Mucosa of stomach (tissue), 1 donor: ENCODE results near the gene RSPO4.

ENCODE experiments used
- H3K27me3 ChIP-seq: one replicate; pipeline ENCODE4 v1.7.0; 2013; ENCODE audit warnings: mild to moderate bottlenecking, low read length; ENCODE audit not compliant: control insufficient read depth, insufficient read depth
- H3K36me3 ChIP-seq: one replicate; pipeline ENCODE4 v1.7.0; 2013; ENCODE audit warnings: low read length; ENCODE audit not compliant: control insufficient read depth, insufficient read depth
- H3K4me1 ChIP-seq: one replicate; pipeline ENCODE4 v1.7.0; 2013; ENCODE audit warnings: mild to moderate bottlenecking, low read length; ENCODE audit not compliant: control insufficient read depth, insufficient read depth
- H3K4me3 ChIP-seq: one replicate; pipeline ENCODE4 v1.7.0; 2013; ENCODE audit warnings: low read length
- H3K9ac ChIP-seq: one replicate; pipeline ENCODE4 v1.7.0; 2013; ENCODE audit warnings: mild to moderate bottlenecking, low read length, moderate library complexity
- H3K9me3 ChIP-seq: one replicate; pipeline ENCODE4 v1.7.0; 2013; ENCODE audit warnings: mild to moderate bottlenecking, low read length, moderate library complexity; ENCODE audit not compliant: control insufficient read depth
- donor health status: Pancreatic carcinoma.

Gene RSPO4

DNA sequence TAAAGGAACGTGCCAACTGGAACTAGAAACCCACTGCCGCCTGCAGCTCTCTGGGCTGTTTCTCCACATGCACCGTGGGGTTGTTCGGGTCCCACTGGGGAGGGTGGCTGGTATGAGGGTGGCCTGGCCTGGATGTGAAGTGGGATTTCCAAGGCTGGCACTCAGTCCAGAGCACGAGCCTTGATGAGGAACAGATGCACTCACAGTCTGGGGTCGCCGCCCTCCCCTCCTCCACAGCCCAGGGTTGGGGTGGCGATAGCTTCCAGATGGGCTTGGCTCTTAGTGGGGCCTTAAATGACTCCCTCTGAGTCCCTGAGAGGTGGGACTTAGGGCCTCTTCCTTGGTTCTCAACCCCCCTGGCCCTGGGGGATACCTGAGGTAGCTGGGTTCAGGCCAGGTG, 55.3 kb downstream of the RSPO4 start:
- Histone ChIP-seq H3K36me3 (no peaks in the 10 kb centered on the region), H3K27me3 (peaks cover 7% of the 10 kb centered on the region), H3K4me3 (no peak overlapping the region), H3K9ac (no peak overlapping the region), H3K9me3 (no peaks in the 10 kb centered on the region), H3K4me1 (peaks cover 14% of the 10 kb centered on the region)

DNA sequence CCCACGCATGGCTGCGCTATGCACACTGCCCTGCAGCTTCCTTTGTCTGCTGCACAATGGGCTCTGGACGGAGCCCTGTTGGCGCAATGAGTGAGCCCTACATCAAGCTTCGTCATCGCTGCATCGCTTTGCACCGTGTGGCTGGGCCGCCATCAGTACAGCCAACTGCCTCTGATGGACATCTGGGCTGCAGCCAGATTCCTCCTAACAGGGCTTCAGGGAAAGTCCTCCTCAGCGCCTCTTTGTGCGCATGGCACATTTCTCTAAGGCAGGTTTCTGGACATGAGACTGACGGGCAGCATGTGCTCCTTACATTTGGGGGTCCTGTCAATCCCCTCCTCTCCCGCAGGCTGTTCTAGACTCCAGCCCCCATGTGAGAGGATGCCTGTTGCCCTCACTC, 56.3 kb downstream of the RSPO4 start:
- H3K9ac ChIP-seq, result no peak overlapping the region
- no peaks in the 10 kb centered on the region for H3K9me3 ChIP-seq
- H3K4me3 ChIP-seq, result no peak overlapping the region
- H3K27me3 ChIP-seq, result peaks cover 7% of the 10 kb centered on the region
- H3K4me1 ChIP-seq, result peaks cover 14% of the 10 kb centered on the region
- no peaks in the 10 kb centered on the region for H3K36me3 ChIP-seq

DNA sequence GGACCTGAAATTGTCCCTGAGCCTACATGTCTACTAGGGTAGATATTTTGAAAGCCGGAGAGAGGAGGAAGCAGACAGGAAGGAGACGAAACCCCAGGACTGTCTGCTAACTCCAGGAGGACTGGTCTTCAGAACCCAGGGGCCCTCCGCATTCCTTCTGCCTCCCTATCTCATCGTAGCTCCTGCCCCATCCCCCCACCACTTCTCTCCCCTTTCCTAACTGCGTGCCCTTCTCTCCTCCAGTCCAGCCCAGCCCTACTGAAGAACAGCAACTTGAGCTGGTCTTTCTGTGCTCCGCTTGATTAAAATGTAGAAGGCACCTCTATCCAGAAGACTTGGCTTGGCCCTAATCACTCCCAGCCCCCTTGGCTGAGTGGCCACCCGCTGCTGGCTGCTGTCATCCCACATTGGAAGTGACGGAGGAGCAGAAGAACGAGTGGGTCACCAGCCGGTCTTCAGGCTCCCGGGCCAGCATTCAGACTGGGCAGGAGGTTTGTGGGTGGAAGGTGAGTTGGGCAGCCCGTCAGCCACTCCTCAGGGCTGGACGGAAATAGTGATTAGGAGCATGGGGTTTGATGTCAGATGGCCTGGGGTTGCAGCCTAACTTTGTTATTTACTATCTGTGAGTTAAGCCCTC, 57.2 kb downstream of the RSPO4 start:
- peaks cover 14% of the 10 kb centered on the region for H3K4me1 ChIP-seq
- H3K9me3 ChIP-seq, result no peaks in the 10 kb centered on the region
- H3K9ac ChIP-seq, result no peak overlapping the region
- H3K36me3 ChIP-seq, result no peaks in the 10 kb centered on the region
- no peak overlapping the region for H3K4me3 ChIP-seq
- peaks cover 4% of the 10 kb centered on the region for H3K27me3 ChIP-seq

DNA sequence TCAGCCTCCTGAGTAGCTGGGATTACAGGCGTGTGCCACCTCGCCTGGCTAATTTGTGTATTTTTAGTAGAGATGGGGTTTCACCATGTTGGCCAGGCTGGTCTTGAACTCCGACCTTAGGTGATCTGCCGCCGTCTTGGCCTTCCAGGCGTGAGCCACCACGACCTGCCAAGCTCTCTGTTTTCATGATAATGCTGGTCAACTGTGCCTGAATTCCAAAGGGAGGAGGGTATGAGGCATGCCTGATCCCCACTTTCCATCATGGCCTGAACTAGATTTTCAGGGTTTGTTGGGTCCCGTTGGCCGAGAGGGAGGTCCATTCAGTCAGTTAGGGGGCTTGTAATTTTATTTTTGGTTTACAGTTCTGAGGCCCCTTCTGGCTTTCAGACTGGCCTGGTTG, 58.0 kb downstream of the RSPO4 start:
- H3K4me3 ChIP-seq, result no peak overlapping the region
- H3K9me3 ChIP-seq, result no peaks in the 10 kb centered on the region
- H3K36me3 ChIP-seq, result no peaks in the 10 kb centered on the region

DNA sequence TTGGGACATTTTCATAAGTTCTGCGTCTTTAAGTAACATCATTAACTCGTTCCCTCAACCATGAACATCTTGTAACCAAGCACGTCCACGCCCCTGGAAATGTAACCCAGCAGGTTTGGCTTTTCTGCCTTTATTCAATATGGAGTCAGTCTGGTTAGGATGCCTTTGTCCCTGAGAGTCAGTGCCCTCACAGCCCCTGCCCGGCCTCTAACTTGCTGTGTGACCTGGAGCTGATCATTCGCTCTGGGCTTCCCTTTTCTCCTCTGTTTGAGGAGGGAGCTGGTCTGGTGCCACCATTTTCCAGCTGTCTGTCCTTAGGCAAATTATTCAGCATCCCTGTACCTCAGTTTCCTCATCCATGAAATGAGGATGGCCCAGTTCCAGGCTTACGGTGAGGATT, 59.5 kb downstream of the RSPO4 start:
- no peak overlapping the region for H3K9ac ChIP-seq
- H3K36me3 ChIP-seq, result no peaks in the 10 kb centered on the region
- H3K4me1 ChIP-seq, result peaks cover 14% of the 10 kb centered on the region
- H3K4me3 ChIP-seq, result no peak overlapping the region
- H3K27me3 ChIP-seq, result peaks cover 4% of the 10 kb centered on the region
- no peaks in the 10 kb centered on the region for H3K9me3 ChIP-seq

More for the DNA sequence above, 58.0 kb downstream of the RSPO4 start:
- peaks cover 4% of the 10 kb centered on the region for H3K27me3 ChIP-seq
- H3K4me1 ChIP-seq, result peaks cover 14% of the 10 kb centered on the region
- H3K9ac ChIP-seq, result no peak overlapping the region

- H3K4me3 ChIP-seq, result no peak overlapping the region
- H3K9ac ChIP-seq, result no peak overlapping the region
- H3K9me3 ChIP-seq, result no peaks in the 10 kb centered on the region
- H3K36me3 ChIP-seq, result no peaks in the 10 kb centered on the region
- peaks cover 14% of the 10 kb centered on the region for H3K4me1 ChIP-seq
- peaks cover 1% of the 10 kb centered on the region for H3K27me3 ChIP-seq
These were observed 61.2 kb downstream of the RSPO4 start for GRCh38 chr20:940926-941325.

GRCh38 chr20:939606-940005, 62.5 kb downstream of the RSPO4 start:
- H3K9me3 ChIP-seq, result no peaks in the 10 kb centered on the region
- H3K4me1 ChIP-seq, result peaks cover 5% of the 10 kb centered on the region
- H3K36me3 ChIP-seq, result no peaks in the 10 kb centered on the region
- no peaks in the 10 kb centered on the region for H3K27me3 ChIP-seq
- H3K4me3 ChIP-seq, result no peak overlapping the region
- H3K9ac ChIP-seq, result no peak overlapping the region

GRCh38 chr20:934186-934840, 67.8 kb downstream of the RSPO4 start:
- H3K36me3 ChIP-seq, result no peaks in the 10 kb centered on the region
- H3K9me3 ChIP-seq, result no peaks in the 10 kb centered on the region
- peaks cover 9% of the 10 kb centered on the region for H3K4me1 ChIP-seq
- no peak overlapping the region for H3K9ac ChIP-seq
- no peaks in the 10 kb centered on the region for H3K27me3 ChIP-seq
- H3K4me3 ChIP-seq, result no peak overlapping the region

DNA sequence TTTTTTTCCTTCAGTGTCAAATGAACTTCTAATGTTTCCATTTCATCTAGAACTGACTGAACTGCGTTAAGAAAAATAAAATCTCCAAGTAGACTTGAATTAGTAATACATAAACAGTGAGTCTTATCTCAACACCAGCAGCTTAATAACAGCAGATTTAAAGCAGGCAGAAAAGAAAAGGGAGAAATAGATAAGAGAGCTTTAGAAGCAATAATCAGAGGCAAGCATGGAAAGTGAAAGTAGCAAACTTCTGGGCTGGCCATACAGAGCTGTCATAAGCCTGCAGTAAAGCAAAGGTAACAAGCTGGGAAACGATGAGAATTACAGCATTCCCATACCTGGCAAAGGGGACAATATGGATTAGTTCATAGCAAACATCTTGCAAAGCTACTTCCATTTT, 69.1 kb downstream of the RSPO4 start:
- Histone ChIP-seq H3K4me3 (no peak overlapping the region), H3K36me3 (no peaks in the 10 kb centered on the region), H3K9ac (no peak overlapping the region), H3K27me3 (no peaks in the 10 kb centered on the region), H3K9me3 (no peaks in the 10 kb centered on the region), H3K4me1 (peaks cover 9% of the 10 kb centered on the region)

- peaks cover 9% of the 10 kb centered on the region for H3K4me1 ChIP-seq
- no peaks in the 10 kb centered on the region for H3K9me3 ChIP-seq
- no peak overlapping the region for H3K4me3 ChIP-seq
- no peaks in the 10 kb centered on the region for H3K36me3 ChIP-seq
- H3K9ac ChIP-seq, result no peak overlapping the region
- no peaks in the 10 kb centered on the region for H3K27me3 ChIP-seq
These were observed 70.7 kb downstream of the RSPO4 start for GRCh38 chr20:931401-931800.

GRCh38 chr20:926670-927069, 75.4 kb downstream of the RSPO4 start:
- H3K4me3 ChIP-seq, result no peak overlapping the region

DNA sequence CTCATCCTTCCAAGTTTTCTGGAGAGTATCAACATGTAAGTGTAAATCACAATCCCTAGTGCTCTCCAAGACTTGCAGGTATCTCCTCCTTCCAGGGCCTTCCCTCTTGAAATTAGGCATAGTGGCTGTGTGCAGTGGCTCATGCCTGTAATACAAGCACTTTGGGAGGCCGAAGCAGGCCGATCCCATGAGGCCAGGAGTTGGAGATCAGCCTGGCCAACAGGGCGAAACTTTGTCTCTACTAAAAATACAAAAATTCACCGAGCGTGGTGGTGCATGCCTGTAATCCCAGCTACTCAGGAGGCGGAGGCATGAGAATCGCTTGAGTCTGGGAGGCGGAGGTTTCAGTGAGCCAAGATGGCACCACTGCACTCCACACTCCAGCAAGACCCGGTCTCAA, 76.6 kb downstream of the RSPO4 start:
- Histone ChIP-seq H3K36me3 (no peaks in the 10 kb centered on the region), H3K4me1 (no peaks in the 10 kb centered on the region), H3K27me3 (no peaks in the 10 kb centered on the region), H3K4me3 (no peak overlapping the region), H3K9ac (no peak overlapping the region), H3K9me3 (no peaks in the 10 kb centered on the region)

More at GRCh38 chr20:926670-927069, 75.4 kb downstream of the RSPO4 start:
- H3K4me1 ChIP-seq, result no peaks in the 10 kb centered on the region
- H3K36me3 ChIP-seq, result no peaks in the 10 kb centered on the region
- H3K9me3 ChIP-seq, result no peaks in the 10 kb centered on the region
- H3K9ac ChIP-seq, result no peak overlapping the region
- H3K27me3 ChIP-seq, result no peaks in the 10 kb centered on the region
